NCI-H2107 (cell line): Measurements from ENCODE around the gene CYP19A1.
"Not testable (repeated sequence)": the region's sequence is repeated elsewhere in the genome, so short reads cannot be mapped to it uniquely, and the experiment has no call there.

Experiments used
- DNase-seq: peaks from one replicate; lab custom pipeline; 2025; lab: John Stamatoyannopoulos, UW

Gene CYP19A1

GRCh38 chr15:51205050-51205975 lies 133.1 kb downstream of the CYP19A1 start:
- DNase-seq: no peak

- no peak for DNase-seq
Observed at GRCh38 chr15:51203797-51204196, 134.6 kb downstream of the CYP19A1 start.

- no peak for DNase-seq
Observed at GRCh38 chr15:51202783-51203182, 135.6 kb downstream of the CYP19A1 start.

GRCh38 chr15:51201581-51201980 lies 136.8 kb downstream of the CYP19A1 start:
- no peak for DNase-seq

GRCh38 chr15:51200792-51201191 lies 137.6 kb downstream of the CYP19A1 start:
- DNase-seq: no peak

DNA sequence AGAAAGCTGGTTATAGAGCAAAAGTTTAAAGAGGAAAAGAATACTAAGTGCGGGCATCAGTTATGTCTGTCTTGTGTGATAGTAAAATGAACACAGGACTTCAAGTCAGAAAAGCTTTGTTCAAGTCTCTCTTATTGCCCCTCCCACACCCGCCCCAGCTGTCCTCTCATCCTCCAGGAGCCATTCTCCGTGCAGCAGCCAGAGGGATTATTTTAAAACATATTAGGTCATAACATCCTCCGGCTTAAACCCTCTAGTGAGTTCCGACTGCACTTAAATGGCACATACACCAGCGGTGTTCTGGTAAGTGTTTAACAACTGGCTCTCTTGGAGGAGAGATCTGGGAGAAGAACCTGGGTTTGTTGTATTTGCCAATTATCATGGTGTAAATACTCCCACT lies 138.9 kb downstream of the CYP19A1 start:
- DNase-seq: no peak

- DNase-seq: no peak
Observed at GRCh38 chr15:51198701-51199232, 139.6 kb downstream of the CYP19A1 start.

DNA sequence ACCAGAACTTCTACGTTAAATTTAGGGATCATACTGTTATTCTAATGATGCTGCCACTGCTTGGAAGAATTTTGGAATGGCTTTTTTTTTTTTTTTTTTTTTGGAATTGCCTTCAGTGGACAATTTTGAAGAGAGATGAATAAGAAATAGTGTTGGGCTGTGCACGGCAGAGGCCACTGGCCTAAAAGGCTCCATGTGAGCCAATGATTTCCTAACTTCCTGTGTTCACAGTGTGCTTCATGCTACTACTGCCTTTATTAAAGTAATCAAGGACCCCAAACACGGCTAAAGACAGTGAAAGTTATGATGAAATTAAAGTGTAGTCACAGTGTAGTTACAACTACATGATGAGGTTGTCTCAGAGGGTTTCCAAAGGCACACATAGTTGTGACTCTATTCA lies 142.9 kb downstream of the CYP19A1 start:
- no peak for DNase-seq

DNA sequence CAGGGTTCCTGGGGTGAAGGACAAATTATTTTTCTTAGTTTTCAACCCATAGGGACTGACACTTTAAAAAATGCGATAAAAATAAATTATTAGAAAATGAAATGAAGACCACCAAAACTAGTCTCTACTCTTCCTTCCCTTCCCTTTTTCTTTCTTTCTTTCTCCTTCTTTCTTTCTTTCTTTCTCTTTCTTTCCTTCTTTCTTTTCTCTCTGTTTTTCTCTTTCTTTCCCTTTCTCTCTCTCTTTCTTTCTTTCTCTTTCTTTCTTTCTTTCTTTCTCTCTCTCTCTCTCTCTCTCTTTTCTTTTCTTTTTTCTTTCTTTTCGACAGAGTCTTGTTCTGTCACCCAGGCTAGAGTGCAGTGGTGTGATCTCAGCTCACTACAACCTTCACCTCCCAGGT lies 144.4 kb downstream of the CYP19A1 start:
- no peak for DNase-seq

DNA sequence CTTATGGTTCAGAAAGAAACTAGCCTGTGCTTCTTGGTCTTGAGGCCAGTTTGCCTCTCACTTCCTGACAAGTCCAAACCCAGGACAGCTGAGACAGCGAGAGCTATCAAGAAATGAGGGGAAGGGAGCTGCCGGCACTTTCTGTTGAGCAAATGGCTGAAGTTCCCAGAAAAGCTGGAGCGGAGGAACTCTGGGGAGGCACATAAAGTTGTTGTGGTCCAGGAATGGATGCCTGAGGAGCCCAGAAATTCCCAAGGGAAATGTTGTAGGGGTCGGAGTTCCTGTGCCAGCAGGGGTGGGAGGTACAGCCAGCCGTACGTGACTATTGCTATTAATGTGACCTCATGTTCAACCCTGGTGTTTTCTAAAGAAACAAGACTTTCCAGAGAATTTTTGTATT lies 144.9 kb downstream of the CYP19A1 start:
- no peak for DNase-seq

GRCh38 chr15:51192521-51193280 lies 145.7 kb downstream of the CYP19A1 start:
- DNase-seq: peak; percentile 8

GRCh38 chr15:51191766-51192165 lies 146.6 kb downstream of the CYP19A1 start:
- no peak for DNase-seq

DNA sequence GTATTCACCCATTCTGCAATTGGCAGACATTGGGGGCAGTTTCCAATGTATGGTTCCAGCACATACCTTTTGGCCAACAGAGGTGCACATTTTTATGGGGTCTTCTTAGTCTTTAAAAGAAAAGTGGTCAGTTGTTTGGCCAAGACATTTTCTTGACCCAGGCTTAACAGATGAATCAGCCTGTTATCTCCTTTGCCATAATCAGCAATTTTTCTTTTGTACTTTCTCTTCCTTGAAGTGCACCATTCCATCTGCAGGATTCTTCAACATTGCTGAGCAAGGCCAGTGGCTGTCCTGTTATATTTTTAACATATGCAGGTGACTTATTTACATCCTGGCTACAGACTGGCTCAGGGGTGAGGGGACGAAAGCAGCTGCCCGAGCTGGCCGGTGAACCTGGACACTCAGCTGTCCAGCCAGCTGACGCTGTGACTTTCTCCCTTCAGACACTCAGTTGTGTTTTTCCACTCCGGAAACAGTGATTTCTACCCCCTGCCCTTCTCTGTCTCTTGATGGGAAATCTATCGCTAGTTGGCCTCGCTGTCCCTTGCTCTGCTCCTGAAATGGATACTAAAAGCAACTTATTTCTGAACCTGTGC lies 147.2 kb downstream of the CYP19A1 start:
- DNase-seq: no peak

- no peak for DNase-seq
Observed at GRCh38 chr15:51190424-51191068, 147.8 kb downstream of the CYP19A1 start.

GRCh38 chr15:51189669-51190385 lies 148.6 kb downstream of the CYP19A1 start:
- no peak for DNase-seq

- not testable (repeated sequence) for DNase-seq
Observed at GRCh38 chr15:51188791-51189190, 149.6 kb downstream of the CYP19A1 start.

- DNase-seq: no peak
Observed at GRCh38 chr15:51186891-51187290, 151.5 kb downstream of the CYP19A1 start.

DNA sequence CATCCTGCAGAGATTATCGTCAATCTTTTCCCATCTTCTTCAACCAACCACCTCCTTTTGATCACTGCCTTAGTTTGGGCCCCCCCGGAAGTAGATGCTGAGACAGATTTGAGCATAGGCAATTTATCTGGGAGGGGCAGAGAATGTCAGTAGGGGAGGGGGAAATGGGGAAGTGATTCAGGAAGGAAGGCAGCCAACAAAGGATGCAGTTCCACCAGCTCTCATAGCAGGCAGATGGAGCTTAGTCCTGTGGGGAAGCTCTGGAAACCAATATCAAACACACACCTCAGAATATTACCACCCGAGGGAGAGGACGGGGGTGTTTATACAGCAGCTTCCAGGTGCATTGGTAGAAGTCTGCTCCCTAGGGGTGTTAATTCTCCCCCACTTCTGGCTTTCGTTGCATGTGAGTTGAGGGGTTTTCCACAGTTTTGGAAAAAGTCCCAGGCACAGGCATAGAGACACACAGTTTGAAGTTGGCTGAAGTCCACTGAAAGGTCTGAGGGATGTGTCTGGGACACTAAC lies 152.2 kb downstream of the CYP19A1 start:
- no peak for DNase-seq

- DNase-seq: no peak
Observed at GRCh38 chr15:51185213-51186159, 152.9 kb downstream of the CYP19A1 start.

DNA sequence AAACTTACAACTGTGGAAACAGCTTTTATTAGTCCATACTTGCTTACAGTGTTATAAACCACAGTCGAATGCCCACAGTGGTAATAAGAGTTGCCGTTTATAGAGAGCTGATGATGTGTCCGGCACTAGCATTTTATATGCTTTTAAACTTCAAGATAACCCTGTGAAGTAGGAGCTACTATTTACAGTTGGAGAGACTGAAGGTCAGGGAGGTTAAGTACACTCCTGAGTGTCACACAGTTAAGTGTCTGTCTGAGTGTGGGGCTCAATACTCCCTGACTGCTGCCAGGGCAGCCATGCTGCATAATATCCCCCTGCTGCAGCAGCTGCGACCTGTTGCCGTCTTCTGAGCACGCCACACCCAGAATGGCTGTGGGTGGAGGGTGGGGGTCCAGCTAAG lies 153.8 kb downstream of the CYP19A1 start:
- DNase-seq: no peak
